Activated naive CD8-positive, alpha-beta T cell treated with anti-CD3 and anti-CD28 coated beads, Interleukin-2, amount 10 ng/mL, durations not matched to agents 7 days and 5 days (primary cell): ENCODE results near the gene TADA3. TPM values are rescaled to one million over a fixed set of nuclear protein-coding genes. Genes with fewer than 3 reads are reported as not detected.

ENCODE experiments used
- ATAC-seq: fragments of 150-1000 bp; cut with Tn5 transposase; one replicate; pipeline ENCODE4 v1.10.0; 2021; ENCODE audit warnings: low read depth, moderate library complexity
- POLR2A ChIA-PET: fragments of 350-600 bp; sonication (Branson Sonifier 250); formaldehyde crosslinking; loops from one replicate; lab custom pipeline; 2021; ENCODE audit warnings: antibody characterized with exemption; lab: Charles Lee
- DNase-seq: peaks from one replicate; pipeline ENCODE4 v3.0.0; 2021
- H3K27ac Mint-ChIP-seq: one replicate; pipeline ENCODE4 v1.8.0; 2022; ENCODE audit warnings: mild to moderate bottlenecking, mixed read lengths
- H3K27me3 Mint-ChIP-seq: one replicate; pipeline ENCODE4 v1.8.0; 2022; ENCODE audit warnings: mild to moderate bottlenecking, moderate library complexity, mixed read lengths
- H3K36me3 Mint-ChIP-seq: one replicate; pipeline ENCODE4 v1.8.0; 2021; ENCODE audit warnings: mild to moderate bottlenecking, mixed read lengths
- H3K4me1 Mint-ChIP-seq: one replicate; pipeline ENCODE4 v1.8.0; 2021; ENCODE audit warnings: mixed read lengths
- H3K4me3 Mint-ChIP-seq: one replicate; pipeline ENCODE4 v1.8.0; 2022; ENCODE audit warnings: mild to moderate bottlenecking, moderate library complexity, mixed read lengths
- H3K9me3 Mint-ChIP-seq: one replicate; pipeline ENCODE4 v1.8.0; 2021; ENCODE audit warnings: mixed read lengths
- total RNA-seq, 2 experiments: library from RNA; stranded (reverse); gene quantifications; one replicate each; pipeline ENCODE4 v1.2.3, GENCODE V29; 2021

The TADA3 gene
- total RNA-seq, 2 experiments from 2014 or later, result 71.8 to 73.3 TPM

GRCh38 chr3:9820543-9820942 lies 28.3 kb upstream of the TADA3 start:
- POLR2A ChIA-PET, result interaction anchor here (1.0 kb wide), 1 partner anchor 17 kb away, joined by 3 read pairs; no protein-coding TSS in a partner anchor
- Mint-ChIP-seq H3K4me1 (no peaks in the 10 kb centered on the region), H3K27ac (no peak overlapping the region), H3K4me3 (no peak overlapping the region), H3K9me3 (no peaks in the 10 kb centered on the region), H3K27me3 (no peaks in the 10 kb centered on the region), H3K36me3 (peaks cover 10% of the 10 kb centered on the region)
- no peak for ATAC-seq
- DNase-seq, result no peak

- ATAC-seq (no peak), DNase-seq (no peak)
- H3K9me3 Mint-ChIP-seq, result no peaks in the 10 kb centered on the region
- H3K27me3 Mint-ChIP-seq, result no peaks in the 10 kb centered on the region
- no peak overlapping the region for H3K4me3 Mint-ChIP-seq
- POLR2A ChIA-PET, result no interaction called here
- peaks cover 10% of the 10 kb centered on the region for H3K36me3 Mint-ChIP-seq
- H3K27ac Mint-ChIP-seq, result peak overlapping the region; percentile 14
- H3K4me1 Mint-ChIP-seq, result no peaks in the 10 kb centered on the region
Observed at GRCh38 chr3:9818666-9819335, 26.5 kb upstream of the TADA3 start.

- peaks cover 10% of the 10 kb centered on the region for H3K36me3 Mint-ChIP-seq
- no peak overlapping the region for H3K4me3 Mint-ChIP-seq
- DNase-seq (no peak), ATAC-seq (no peak)
- no peaks in the 10 kb centered on the region for H3K27me3 Mint-ChIP-seq
- H3K9me3 Mint-ChIP-seq, result no peaks in the 10 kb centered on the region
- POLR2A ChIA-PET, result no interaction called here
- H3K4me1 Mint-ChIP-seq, result no peaks in the 10 kb centered on the region
- no peak overlapping the region for H3K27ac Mint-ChIP-seq
Observed at GRCh38 chr3:9817436-9817835, 25.2 kb upstream of the TADA3 start.

GRCh38 chr3:9815986-9816385 lies 23.7 kb upstream of the TADA3 start:
- POLR2A ChIA-PET, result no interaction called here
- no peaks in the 10 kb centered on the region for H3K27me3 Mint-ChIP-seq
- DNase-seq, result no peak
- H3K9me3 Mint-ChIP-seq, result no peaks in the 10 kb centered on the region
- ATAC-seq, result no peak
- H3K27ac Mint-ChIP-seq, result no peak overlapping the region
- peaks cover 13% of the 10 kb centered on the region for H3K36me3 Mint-ChIP-seq
- H3K4me1 Mint-ChIP-seq, result peaks cover 5% of the 10 kb centered on the region
- H3K4me3 Mint-ChIP-seq, result no peak overlapping the region

- POLR2A ChIA-PET, result interaction anchor here (0.6 kb wide), 1 partner anchor 201 kb away, joined by 3 read pairs; no protein-coding TSS in a partner anchor
- H3K36me3 Mint-ChIP-seq, result peaks cover 16% of the 10 kb centered on the region
- H3K27ac Mint-ChIP-seq, result no peak overlapping the region
Observed at GRCh38 chr3:9812870-9813483, 20.7 kb upstream of the TADA3 start.

GRCh38 chr3:9810846-9811245 lies 18.6 kb upstream of the TADA3 start:
- H3K36me3 Mint-ChIP-seq, result peaks cover 23% of the 10 kb centered on the region
- H3K4me1 Mint-ChIP-seq, result peaks cover 34% of the 10 kb centered on the region
- H3K27ac Mint-ChIP-seq, result peak overlapping the region; percentile 2
- no peak for DNase-seq
- POLR2A ChIA-PET, result no interaction called here
- peak overlapping the region; percentile 31 for H3K4me3 Mint-ChIP-seq
- no peaks in the 10 kb centered on the region for H3K27me3 Mint-ChIP-seq
- no peak for ATAC-seq
- no peaks in the 10 kb centered on the region for H3K9me3 Mint-ChIP-seq

More at GRCh38 chr3:9812870-9813483, 20.7 kb upstream of the TADA3 start:
- Mint-ChIP-seq H3K9me3 (no peaks in the 10 kb centered on the region), H3K27me3 (no peaks in the 10 kb centered on the region), H3K4me1 (peaks cover 25% of the 10 kb centered on the region), H3K4me3 (no peak overlapping the region)
- DNase-seq (no peak), ATAC-seq (no peak)

- H3K4me1 Mint-ChIP-seq, result peaks cover 34% of the 10 kb centered on the region
- H3K27ac Mint-ChIP-seq, result peak overlapping the region; percentile 2
- H3K9me3 Mint-ChIP-seq, result no peaks in the 10 kb centered on the region
- no peaks in the 10 kb centered on the region for H3K27me3 Mint-ChIP-seq
- peaks cover 23% of the 10 kb centered on the region for H3K36me3 Mint-ChIP-seq
- POLR2A ChIA-PET, result interaction anchor here (0.9 to 4.5 kb wide), 4 partner anchors 17 to 80 kb away, joined by 4 to 36 read pairs (median 8); partner anchors contain the start of genes ARPC4, CAMK1, JAGN1 and OGG1
- H3K4me3 Mint-ChIP-seq, result peak overlapping the region; percentile 31
- DNase-seq (no peak), ATAC-seq (no peak)
Observed at GRCh38 chr3:9810433-9810770, 18.1 kb upstream of the TADA3 start.

- peak; percentile 73 for DNase-seq
- POLR2A ChIA-PET, result interaction anchor here (0.6 to 4.5 kb wide), 8 partner anchors 17 to 451 kb away, joined by 3 to 36 read pairs (median 4); partner anchors contain the start of genes ARPC4, CAMK1, JAGN1 and OGG1
- ATAC-seq, result peak; percentile 71
- H3K27me3 Mint-ChIP-seq, result no peaks in the 10 kb centered on the region
- peaks cover 34% of the 10 kb centered on the region for H3K4me1 Mint-ChIP-seq
- H3K9me3 Mint-ChIP-seq, result no peaks in the 10 kb centered on the region
- peak within 1 kb of the TSS; percentile 93 for H3K27ac Mint-ChIP-seq
- H3K36me3 Mint-ChIP-seq, result peaks cover 27% of the 10 kb centered on the region
- peak within 1 kb of the TSS; percentile 88 for H3K4me3 Mint-ChIP-seq
Observed at GRCh38 chr3:9809615-9810432, 17.6 kb upstream of the TADA3 start, which contains the start of gene TTLL3. TSS of gene TTLL3 (plus strand) at chr3:9810262. CDS start at chr3:9810662, 400 bp downstream.

GRCh38 chr3:9809239-9809614 lies 17.0 kb upstream of the TADA3 start:
- Mint-ChIP-seq H3K27me3 (no peaks in the 10 kb centered on the region), H3K4me1 (peaks cover 34% of the 10 kb centered on the region), H3K27ac (peak overlapping the region; percentile 93), H3K9me3 (no peaks in the 10 kb centered on the region), H3K4me3 (peak overlapping the region; percentile 88), H3K36me3 (peaks cover 27% of the 10 kb centered on the region)
- DNase-seq (peak; percentile 45), ATAC-seq (peak; percentile 3)
- POLR2A ChIA-PET, result interaction anchor here (0.5 to 4.5 kb wide), 11 partner anchors 16 to 452 kb away, joined by 3 to 36 read pairs (median 5); partner anchors contain the start of genes ARPC4, CAMK1, OGG1 and RPUSD3

- Mint-ChIP-seq H3K9me3 (no peaks in the 10 kb centered on the region), H3K4me1 (peaks cover 34% of the 10 kb centered on the region), H3K27ac (peak overlapping the region; percentile 93), H3K27me3 (no peaks in the 10 kb centered on the region), H3K36me3 (peaks cover 30% of the 10 kb centered on the region), H3K4me3 (peak overlapping the region; percentile 39)
- DNase-seq (peak; percentile 55), ATAC-seq (peak; percentile 76)
- POLR2A ChIA-PET, result interaction anchor here (0.5 to 4.5 kb wide), 9 partner anchors 15 to 445 kb away, joined by 3 to 36 read pairs (median 6); partner anchors contain the start of genes ARPC4, CAMK1, RPUSD3 and TADA3
Observed at GRCh38 chr3:9808345-9809037, 16.2 kb upstream of the TADA3 start.

GRCh38 chr3:9807981-9808344 lies 15.7 kb upstream of the TADA3 start:
- peaks cover 36% of the 10 kb centered on the region for H3K4me1 Mint-ChIP-seq
- ATAC-seq (no peak), DNase-seq (no peak)
- POLR2A ChIA-PET, result interaction anchor here (1.1 to 4.5 kb wide), 8 partner anchors 15 to 445 kb away, joined by 3 to 36 read pairs (median 6); partner anchors contain the start of genes ARPC4, CAMK1, RPUSD3 and TADA3
- H3K4me3 Mint-ChIP-seq, result no peak overlapping the region
- H3K9me3 Mint-ChIP-seq, result no peaks in the 10 kb centered on the region
- peak overlapping the region; percentile 93 for H3K27ac Mint-ChIP-seq
- peaks cover 35% of the 10 kb centered on the region for H3K36me3 Mint-ChIP-seq
- H3K27me3 Mint-ChIP-seq, result no peaks in the 10 kb centered on the region
